ENCODE results near the gene DCTN3. TPM values are rescaled to one million over a fixed set of nuclear protein-coding genes. Genes with fewer than 3 reads are reported as not detected.

DCTN3 gene
- total RNA-seq, 1 donor from 2014 or later = 101 TPM

DNA sequence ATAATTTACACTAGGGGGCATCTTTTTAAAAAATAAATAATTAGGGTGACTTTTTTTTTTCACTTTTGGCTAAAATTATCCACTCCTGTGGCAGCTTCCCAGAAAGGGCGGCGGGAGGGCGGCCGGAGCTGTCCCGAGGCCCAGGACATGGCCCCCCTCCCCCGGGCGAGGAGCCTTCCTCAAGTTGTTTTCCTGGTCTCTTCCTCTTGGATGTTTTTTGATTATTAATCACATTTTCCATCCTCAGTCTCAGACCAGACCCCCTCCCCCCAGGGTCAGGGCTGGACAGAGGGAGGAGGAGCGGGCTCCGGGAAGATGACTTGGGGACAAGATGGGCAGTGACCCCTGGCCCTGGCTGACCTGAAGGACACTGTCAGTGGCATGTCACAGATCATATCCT is 26.1 kb downstream of the DCTN3 start:
- DNase-seq (ENCODE audit: low spot score) = no peak
- intact Hi-C loops (cut with DNase I) = loop anchor here (5.0 kb wide), 3 partner anchors 92 to 192 kb away; no protein-coding TSS in a partner anchor

DNA sequence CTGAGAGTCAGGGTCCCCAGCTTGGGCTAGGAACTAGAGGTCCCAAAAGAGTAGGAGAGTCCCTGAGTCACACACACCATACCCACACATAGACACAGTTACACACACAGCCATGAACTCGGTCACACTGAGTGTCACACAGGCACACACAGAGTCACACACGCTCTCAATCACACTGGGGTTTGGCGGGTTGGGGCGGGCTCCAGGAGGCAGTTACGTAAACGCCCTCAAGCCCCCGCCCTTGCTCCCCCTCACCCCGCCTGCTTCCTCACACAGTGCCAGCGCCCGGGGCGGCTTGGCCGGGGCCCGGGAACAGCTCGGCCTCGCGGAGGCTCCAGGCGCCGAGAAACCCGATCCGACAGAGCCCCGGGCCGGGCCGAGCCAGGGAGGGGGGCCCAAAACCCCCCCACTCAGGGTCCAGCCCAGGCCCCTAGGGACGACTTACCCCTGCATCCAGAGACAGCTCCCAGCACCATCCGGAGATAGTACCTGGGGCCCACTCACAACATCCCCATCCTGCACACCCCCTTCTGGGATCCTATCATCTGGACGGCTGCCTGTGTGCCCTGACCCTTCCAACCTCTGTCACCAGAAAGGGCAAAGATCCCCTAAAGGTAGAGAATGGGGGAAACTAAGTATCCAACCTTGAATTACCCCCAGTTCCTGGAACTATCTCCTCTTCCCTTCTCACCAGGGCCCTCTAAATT is 27.2 kb downstream of the DCTN3 start:
- intact Hi-C loops (cut with DNase I) = loop anchor here (5.0 kb wide), 3 partner anchors 91 to 191 kb away; no protein-coding TSS in a partner anchor
- DNase-seq (ENCODE audit: low spot score) = no peak

DNA sequence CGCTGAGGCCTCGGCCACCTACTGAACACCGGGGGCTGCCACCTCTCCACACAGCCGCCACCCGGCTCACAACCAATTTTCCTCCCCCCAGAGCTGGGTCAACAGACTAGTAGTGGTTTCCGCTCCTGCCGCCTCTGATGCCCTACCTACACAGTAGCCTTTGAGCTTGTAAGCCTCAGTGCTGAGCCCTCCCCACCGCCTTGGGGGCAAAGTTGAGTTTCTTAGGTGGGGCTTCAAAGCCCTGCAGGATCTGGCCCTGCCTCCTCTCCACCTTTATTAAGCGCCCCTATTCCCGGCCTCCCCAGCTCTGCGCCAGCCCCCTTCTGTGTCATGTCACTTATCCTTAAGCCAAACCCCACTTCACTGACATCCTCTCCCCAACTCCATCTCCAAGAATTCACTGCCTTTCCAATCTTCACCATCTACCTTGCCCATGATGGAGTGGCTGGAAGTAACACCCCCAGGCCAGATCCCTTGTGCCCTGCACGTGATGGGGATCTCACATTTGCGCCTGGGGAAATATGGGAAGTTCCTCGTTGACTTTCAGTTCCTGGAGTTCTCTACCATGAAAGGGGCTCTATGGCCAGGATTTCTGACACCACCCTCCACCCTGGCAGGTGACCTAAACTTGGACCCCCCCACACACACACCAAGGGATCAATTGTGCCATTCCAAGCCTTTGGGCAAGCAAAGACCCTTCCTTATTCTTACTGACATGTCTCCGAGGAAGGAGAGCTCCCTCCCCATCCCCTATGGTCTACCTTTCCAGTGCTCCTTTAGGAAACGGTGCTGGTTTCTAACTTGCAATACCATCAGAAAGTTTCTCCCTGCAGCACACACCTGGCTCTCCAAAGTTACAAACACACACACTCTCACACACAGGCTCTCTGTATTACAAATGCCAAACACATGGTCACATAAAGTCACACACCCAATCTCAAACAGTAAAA is 28.1 kb downstream of the DCTN3 start:
- intact Hi-C loops (cut with DNase I) = loop anchor here (1.0 to 5.0 kb wide), 4 partner anchors 44 to 190 kb away; no protein-coding TSS in a partner anchor
- no peak for DNase-seq (ENCODE audit: low spot score)

DNA sequence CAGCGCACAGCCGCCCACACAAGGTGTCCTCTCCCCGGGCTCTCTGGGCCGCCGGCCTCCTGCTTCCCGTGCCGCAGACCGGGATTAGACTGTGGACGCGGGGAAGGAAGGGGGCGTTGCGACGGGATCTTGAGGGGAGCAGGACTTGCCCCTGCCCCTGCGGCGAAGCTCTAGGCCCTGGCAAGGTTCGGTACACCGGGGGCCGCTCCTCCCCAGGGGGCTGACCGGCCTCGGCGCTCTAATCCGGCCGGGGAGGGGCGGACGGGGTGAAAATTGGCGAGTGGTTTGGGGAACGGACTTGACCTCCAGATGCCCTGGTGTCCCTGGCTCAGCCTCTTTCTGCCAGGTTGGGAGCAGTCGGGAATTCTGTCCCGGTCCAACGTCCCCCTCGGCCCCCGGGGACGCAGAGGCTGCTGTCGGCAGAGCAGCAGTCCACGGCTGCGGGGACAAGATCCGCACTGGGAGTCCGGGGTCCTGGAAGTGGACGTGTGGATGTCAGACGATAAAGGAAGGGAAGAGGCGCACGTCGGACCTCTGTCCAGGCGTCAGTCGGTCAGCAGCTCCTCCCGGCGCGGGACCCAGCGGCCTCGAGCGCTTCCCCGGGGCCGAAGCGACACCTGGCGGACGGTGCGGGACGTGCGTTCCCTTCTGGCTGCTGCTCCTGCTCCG is 28.9 kb downstream of the DCTN3 start:
- DNase-seq (ENCODE audit: low spot score) = peak; percentile 94
- intact Hi-C loops (cut with DNase I) = loop anchor here (1.0 to 5.0 kb wide), 4 partner anchors 43 to 189 kb away; no protein-coding TSS in a partner anchor

DNA sequence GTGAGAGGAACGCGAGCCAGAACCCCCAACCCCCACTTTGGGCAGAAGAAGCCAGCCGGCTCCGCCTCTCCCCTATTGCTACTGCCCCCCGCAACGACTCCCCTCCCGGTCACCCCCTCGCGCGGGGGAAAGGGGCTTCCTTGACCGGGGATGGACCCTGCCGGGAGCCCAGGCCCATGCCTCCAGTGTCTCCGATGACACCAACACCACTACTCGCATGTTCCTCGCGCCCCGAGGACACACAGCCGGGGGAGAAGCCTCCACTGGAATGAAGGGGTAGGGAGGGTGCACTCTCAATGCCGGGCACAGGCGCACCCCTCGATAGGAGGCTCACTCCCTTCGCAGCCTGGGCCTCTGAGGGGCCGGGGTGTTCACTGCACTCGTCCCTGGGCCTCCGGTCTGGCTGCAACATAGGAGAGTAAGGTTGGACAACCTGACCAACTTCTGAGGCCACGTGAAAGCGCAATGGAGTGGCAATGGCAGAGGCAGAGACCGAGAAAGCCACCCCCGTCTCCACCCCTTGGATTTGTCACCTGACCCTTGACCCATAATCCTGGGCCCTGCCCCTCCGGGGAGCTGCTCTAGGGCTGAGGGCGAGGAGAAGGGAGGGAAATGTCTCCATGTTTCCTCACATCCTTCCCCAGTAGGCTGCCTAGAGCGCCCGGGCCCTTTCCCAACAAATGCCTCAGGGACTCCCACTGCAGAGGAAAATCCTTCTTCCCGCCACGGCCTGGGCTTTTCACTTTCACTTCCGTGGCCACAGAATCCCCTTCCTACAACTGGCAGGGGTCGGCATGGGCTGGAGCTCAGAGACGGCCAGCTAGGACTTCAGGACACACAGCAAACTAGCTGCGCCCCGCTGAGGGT is 29.7 kb downstream of the DCTN3 start:
- intact Hi-C loops (cut with DNase I) = loop anchor here (1.0 to 5.0 kb wide), 4 partner anchors 42 to 188 kb away; no protein-coding TSS in a partner anchor
- DNase-seq (ENCODE audit: low spot score) = no peak

DNA sequence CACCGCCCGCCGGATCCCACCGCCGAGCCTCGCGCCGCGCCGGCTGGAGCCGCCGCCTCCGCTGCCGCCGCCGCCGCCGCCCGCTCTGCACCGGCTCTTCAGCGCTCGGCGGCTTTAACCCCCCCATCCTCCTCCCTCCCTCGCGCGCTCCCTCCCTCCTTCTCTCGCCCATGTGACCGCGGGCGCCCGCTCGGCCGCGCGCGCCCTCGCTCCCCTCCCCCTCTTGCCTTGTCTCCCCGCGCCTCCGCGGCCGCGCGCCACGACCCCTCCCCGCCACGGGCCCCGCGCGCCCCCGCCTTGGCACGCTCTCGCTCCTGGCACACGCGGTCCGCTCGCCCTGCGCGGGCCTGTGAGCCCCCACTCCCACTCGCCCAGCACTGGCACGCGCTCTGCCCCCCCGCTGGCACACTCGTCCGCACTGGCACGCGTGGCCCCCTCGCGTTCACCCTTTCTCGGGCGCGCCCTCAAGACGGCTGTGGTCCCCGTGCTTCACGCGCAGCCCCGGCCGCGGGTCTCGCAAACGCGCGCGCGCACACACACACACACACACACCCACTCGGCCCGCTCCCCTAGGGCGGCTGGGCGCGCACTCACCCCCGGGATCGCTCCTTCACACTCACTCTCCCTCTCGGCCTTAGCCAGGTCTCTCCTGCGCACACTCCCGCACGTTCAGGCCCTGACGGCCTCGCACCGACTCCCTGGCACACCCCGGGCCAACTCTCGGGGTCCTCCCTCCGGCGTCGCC is 30.5 kb downstream of the DCTN3 start, which contains the start of gene CNTFR:
Gene CNTFR (minus strand): TSS at position 89 of the 745 bp plus-strand sequence. CDS start 20,743 bp downstream, outside the sequence.
- intact Hi-C loops (cut with DNase I) = loop anchor here (5.0 kb wide), 3 partner anchors 88 to 188 kb away; no protein-coding TSS in a partner anchor
- no peak for DNase-seq (ENCODE audit: low spot score)

DNA sequence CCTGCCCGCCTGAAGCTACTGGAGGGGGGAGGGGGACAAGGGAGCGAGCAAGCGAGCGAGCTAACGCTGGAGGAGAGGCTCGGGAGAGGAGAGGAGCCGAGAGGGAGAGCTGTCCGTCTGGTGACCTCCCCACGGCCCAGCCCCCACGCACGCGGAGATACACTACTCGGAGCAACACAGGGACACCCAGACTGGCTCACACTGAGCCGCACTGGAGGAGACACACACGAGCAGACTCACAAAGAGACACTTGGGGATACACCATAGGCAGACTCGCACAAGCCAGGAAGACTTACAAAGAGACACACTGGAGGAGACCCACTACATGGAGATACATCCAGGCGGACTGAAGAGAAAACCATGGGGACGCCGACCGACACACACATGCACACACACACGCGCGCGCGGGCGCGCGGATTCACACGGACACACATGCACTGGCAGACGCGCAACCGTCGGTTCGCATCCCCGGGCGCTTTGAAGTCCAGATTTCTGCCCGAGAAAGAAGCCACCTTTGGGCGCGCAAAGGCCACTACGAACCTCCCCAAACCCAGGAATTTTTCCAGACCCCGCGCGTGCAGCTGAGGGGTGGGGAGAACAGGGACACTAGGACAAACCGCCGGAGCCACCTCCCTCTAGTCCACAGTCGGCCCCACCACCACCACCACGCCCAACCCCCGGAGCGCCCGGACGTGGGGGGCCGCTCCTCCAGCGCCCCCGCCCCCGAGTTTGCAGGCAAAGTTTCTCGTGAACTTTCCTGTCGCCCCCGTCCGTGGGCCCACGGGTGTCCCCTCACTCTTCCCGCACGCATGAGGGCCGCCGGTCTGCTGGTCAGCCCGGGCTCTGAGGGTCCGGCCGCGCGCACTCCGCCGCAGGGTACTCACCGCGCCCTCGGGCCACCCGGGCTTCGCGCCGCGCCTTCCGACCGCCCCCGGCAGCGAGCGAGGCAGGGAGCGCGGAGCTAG is 31.3 kb downstream of the DCTN3 start:
- intact Hi-C loops (cut with DNase I) = no loop called here
- no peak for DNase-seq (ENCODE audit: low spot score)

DNA sequence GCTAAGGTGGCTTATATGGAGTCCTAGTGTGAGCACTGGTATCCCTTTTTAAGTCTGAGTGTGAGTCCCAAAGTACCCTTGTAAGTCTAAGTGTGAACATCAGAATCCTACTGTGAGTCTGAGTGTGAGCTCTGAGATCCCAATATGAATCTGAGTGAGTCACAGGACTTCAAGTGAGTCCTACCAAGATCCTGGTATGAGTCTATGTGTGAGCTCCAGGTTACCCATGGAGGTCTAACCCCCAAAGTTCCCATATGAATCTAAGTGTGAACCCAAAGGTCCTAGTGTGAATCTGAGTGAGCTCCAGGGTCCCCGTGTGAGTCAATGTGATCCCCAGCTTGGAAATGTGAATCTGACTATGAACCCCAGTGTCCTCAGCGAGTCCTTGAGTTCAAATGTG is 33.0 kb downstream of the DCTN3 start:
- intact Hi-C loops (cut with DNase I) = no loop called here
- no peak for DNase-seq (ENCODE audit: low spot score)

DNA sequence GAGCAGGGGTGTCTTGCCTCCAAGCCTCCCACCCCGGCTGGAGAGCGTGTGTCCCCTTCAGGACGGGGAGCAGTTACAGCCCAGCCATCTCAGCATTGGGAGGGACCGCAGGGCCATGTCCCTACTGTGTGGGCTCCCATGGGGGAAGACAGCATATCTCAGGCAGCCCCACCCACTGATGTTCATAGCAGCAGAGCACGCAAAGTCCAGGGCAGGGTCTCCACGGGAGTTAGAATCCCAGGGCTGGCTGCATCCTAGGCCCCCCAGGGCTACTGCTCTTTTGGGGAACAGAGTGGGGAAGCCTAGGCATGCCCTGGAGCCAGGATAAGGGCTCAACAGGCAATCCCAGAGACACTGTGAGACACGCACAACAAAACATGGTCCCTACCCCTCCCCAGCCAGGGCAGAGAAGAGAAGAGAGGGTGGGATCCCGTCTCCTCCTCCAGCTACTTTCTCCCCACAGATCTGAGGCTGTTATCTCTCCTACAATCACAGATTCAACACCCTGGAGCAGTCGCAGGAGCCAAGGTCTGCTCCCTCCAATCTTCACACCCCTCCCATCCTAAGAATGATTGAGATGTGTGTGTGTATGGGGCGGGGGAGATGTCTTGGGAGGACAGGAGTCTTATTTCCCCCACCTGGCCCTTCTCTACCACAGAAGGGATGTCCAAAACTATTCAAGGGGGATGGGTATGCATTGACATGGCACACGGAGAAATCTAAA is 34.2 kb downstream of the DCTN3 start:
- DNase-seq (ENCODE audit: low spot score) = no peak
- intact Hi-C loops (cut with DNase I) = no loop called here

DNA sequence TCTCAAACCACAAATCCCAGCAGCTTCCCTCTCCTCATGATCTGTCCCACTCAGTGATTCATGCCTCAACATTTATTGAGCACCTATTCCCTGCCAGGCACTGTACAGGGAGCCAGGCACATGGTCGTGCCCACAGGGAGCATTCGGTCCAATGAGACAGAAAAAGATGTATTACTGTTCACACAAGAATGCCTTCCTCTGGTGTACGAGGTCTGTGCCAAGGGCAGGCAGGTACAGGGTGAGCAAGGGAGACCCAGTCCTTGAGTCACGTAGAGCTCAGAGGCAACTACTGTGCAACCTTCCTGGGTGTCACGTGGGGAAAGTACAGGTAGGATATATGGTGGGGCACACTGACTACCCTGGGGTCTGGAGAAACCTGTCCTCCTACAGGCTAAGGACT is 35.3 kb downstream of the DCTN3 start:
- no peak for DNase-seq (ENCODE audit: low spot score)
- intact Hi-C loops (cut with DNase I) = no loop called here

DNA sequence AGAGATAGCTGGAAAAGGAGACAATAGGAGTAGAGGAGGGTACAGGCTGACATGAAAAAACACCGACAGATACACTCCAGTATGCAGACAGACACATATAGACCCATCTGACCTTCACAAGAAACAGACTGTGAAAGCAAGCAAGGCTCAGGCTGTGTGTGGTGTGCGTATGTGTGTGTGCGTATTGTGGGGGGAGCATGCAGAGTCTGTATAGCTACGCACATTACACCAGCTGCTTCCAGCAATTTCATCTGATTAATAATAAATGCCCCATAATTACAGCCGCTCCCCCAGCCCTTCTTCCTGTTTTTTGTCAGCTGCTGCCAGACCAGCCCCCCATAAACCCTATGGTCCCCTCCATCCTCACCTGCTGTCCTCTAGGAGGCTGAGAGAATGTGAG is 37.5 kb downstream of the DCTN3 start:
- intact Hi-C loops (cut with DNase I) = no loop called here

DNA sequence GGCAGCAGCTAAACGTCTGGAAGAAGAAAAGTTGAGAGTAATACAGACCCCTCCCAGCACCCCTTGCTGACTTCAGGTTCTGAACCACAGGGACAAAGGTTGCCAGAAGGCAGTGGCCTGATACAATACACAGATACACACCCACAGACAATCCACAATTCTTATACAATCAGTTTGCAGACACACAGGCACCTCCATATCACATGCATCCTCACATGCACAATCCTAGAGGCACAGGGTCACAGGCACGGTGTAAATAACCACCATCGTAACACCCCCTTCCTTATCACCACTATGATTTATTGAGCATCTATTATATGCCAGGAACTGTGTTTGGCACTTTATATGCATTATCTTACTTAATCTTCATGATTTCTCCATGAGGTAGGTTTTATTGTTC is 39.0 kb downstream of the DCTN3 start:
- no peak for DNase-seq (ENCODE audit: low spot score)
- intact Hi-C loops (cut with DNase I) = no loop called here

More for the DNA sequence above, 37.5 kb downstream of the DCTN3 start:
- DNase-seq (ENCODE audit: low spot score) = no peak

DNA sequence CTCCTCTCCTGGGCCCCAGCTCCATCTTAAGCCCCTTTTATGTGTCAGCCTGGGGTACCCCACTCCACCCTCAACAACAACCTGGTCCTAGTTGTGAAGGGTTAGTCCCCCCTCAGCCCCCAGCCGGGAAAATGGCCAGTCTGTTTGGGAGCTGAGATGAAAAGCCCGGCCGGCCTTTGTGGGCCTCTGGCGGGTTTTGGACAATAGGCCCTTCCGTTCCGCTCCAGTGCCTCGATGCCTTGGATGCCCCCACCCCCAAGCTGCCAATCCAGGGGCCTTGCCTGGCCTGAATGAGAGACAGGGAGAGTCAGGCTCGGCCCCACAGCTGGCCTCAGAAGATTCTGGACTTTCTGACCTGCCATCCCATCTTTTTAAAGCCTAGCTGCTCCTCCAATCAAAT is 39.9 kb downstream of the DCTN3 start:
- intact Hi-C loops (cut with DNase I) = no loop called here
- DNase-seq (ENCODE audit: low spot score) = no peak

DNA sequence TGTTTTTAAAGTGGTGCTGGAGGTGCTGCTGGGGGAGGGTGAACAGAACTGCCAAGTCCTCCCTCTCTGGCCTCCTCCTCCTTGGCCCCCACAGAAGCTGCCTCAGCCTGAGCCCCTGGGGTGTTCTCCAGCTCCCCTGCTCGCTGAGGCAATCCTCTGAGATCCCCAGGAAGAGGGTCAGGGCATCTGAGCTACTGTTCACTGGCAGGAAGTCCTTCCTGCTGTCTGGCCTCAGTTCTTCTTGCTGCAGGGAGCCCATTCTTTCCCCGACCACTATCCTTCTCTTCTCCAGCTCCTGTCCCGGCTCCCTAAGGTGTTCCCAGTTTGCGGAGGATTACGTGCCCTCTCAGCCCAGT is 40.5 kb downstream of the DCTN3 start:
- intact Hi-C loops (cut with DNase I) = no loop called here
- no peak for DNase-seq (ENCODE audit: low spot score)

DNA sequence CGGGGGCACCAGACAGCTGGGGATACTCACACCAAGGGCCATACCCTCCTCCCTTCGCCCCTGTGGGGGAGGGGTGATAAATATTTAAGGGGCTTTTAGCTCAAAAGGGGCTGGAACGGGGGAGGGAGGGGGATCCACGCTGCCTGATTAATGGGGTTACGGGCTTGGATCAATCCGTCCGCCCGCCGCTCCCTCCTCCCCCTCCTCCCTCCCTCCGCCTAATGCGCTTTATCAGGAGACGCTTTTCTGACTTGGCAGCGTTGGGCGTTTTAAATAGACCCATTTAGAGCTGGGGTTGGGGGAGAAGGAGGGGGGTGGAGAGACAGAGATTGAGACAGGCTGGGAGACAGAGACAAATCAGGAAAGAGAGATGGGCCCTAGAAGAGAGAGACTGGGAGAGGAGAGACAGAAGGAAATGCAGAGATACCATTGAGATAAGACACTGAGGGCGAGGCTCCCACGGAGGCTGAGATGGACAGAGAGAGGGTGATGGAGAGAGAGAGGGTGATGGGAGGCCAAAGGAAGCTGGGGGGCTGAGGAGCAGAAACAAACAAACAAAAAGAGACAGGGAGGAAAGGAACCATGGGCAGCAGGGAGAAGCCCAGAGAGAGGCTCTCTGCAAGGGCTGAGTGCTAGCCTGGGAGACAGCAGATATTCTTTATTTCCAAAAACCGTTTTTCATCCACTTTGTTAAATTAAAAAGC is 41.0 kb downstream of the DCTN3 start:
- intact Hi-C loops (cut with DNase I) = no loop called here

More for the DNA sequence above, 41.0 kb downstream of the DCTN3 start:
- no peak for DNase-seq (ENCODE audit: low spot score)

Data from cardiac septum (tissue), 1 donor.